ENCODE results near the gene GMDS. TPM values are rescaled to one million over a fixed set of nuclear protein-coding genes. Genes with fewer than 3 reads are reported as not detected.

GMDS gene
- total and polyA plus RNA-seq, 9 donors, result 6.6 to 20.6 (median 11.0) TPM

DNA sequence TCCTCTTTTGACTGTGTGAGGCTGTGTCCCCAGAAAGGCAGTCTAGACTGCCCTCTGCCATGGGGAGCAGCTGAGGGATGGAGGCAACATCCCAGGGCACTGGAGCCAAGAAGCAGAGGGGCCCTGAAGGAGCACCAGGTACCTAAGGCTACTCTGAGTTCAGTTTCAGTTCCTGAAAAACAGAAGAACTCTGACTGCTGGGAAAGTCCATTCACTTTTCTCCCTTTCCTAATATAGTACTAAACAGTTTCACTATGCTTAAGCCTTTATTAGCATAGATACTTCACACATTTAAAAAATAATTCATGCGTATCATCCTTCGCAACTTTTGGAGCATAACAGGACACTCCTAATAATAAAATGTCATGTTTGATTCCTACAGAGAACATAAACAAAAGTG lies 505.7 kb downstream of the GMDS start:
- H3K4me3 ChIP-seq, result no peak overlapping the region
- DNase-seq, result no peak
- no peak for TF ChIP-seq EP300 (IDR thresholded peaks at IDR 0.05)
- TF ChIP-seq, protein P1, sequence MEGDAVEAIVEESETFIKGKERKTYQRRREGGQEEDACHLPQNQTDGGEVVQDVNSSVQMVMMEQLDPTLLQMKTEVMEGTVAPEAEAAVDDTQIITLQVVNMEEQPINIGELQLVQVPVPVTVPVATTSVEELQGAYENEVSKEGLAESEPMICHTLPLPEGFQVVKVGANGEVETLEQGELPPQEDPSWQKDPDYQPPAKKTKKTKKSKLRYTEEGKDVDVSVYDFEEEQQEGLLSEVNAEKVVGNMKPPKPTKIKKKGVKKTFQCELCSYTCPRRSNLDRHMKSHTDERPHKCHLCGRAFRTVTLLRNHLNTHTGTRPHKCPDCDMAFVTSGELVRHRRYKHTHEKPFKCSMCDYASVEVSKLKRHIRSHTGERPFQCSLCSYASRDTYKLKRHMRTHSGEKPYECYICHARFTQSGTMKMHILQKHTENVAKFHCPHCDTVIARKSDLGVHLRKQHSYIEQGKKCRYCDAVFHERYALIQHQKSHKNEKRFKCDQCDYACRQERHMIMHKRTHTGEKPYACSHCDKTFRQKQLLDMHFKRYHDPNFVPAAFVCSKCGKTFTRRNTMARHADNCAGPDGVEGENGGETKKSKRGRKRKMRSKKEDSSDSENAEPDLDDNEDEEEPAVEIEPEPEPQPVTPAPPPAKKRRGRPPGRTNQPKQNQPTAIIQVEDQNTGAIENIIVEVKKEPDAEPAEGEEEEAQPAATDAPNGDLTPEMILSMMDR (IDR thresholded peaks at IDR 0.05), result no peak
- no peak for TF ChIP-seq POLR2A (IDR thresholded peaks at IDR 0.05)

DNA sequence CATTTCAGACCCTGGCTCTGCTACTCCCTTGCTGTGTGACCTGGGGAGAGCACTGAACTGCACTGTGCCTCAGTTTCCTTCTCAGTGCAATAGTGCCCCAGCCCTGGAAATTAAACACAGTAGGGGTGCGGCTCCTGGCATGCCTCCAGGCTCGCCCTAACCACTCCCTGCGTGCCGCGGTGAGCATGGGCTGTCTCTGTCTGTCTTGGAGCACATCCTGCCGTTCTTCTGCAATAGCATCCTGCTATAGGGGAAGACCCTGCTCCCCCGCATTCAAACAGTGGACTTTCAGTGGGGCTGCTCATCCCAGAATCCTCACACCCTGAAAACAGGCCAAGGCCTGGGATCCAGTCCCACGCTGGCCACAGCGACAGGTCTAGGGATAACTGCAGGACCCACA lies 506.2 kb downstream of the GMDS start:
- H3K4me3 ChIP-seq, result no peak overlapping the region
- no peaks in the 10 kb centered on the region for H3K27me3 ChIP-seq
- no peak overlapping the region for H3K27ac ChIP-seq
- intact Hi-C loops (cut with DNase I), result no loop called here
- no peak for DNase-seq
- H3K9me3 ChIP-seq, result no peaks in the 10 kb centered on the region
- H3K36me3 ChIP-seq, result no peaks in the 10 kb centered on the region
- WGBS, 3 donors, result 88 to 96% (median 93%) methylated on average over 9 of the region's 9 CpGs
- TF ChIP-seq EP300 (IDR thresholded peaks at IDR 0.05) (no peak), POLR2A (IDR thresholded peaks at IDR 0.05) (no peak)
- TF ChIP-seq, protein P1 (IDR thresholded peaks at IDR 0.05), result no peak
- H3K4me1 ChIP-seq (ENCODE audit: insufficient read depth), result no peaks in the 10 kb centered on the region

More for the DNA sequence above, 505.7 kb downstream of the GMDS start:
- no peaks in the 10 kb centered on the region for H3K4me1 ChIP-seq (ENCODE audit: insufficient read depth)
- no peaks in the 10 kb centered on the region for H3K27me3 ChIP-seq
- H3K36me3 ChIP-seq, result no peaks in the 10 kb centered on the region
- intact Hi-C loops (cut with DNase I), result no loop called here
- H3K27ac ChIP-seq, result no peak overlapping the region
- 96 to 97% (median 97%) methylated on average over 2 of the region's 2 CpGs for WGBS, 3 donors
- H3K9me3 ChIP-seq, result no peaks in the 10 kb centered on the region

DNA sequence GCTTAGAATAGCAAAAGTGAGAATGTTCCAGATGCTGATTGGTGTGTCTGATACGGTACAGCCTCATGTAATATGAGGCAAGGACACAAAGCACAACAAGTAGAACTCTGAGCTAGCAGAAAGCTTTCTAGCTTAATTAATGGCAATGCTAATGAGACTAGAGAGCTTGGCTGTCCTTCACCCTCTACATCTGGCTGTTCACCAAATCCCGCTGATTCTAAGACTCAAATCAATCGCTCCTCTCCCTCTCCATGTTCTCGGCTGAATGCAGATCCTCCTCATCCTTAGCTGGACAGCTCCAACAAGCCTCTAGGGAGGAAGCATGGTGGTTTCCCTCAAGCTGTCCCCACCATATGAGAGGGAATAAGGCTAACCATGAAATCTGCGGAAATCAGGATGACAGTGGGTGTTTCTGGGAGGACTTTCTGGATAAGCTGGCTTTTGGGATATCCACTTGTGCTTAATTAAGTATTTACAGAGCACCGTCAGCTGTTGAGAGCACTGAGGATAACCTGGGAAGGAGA lies 506.8 kb downstream of the GMDS start:
- TF ChIP-seq EP300 (IDR thresholded peaks at IDR 0.05) (no peak), POLR2A (IDR thresholded peaks at IDR 0.05) (no peak)
- TF ChIP-seq, protein P1 (IDR thresholded peaks at IDR 0.05), result no peak
- intact Hi-C loops (cut with DNase I), result no loop called here
- H3K4me3 ChIP-seq, result no peak overlapping the region
- no peak for DNase-seq
- no peaks in the 10 kb centered on the region for H3K36me3 ChIP-seq
- no peak overlapping the region for H3K27ac ChIP-seq
- no peaks in the 10 kb centered on the region for H3K27me3 ChIP-seq
- H3K4me1 ChIP-seq (ENCODE audit: insufficient read depth), result no peaks in the 10 kb centered on the region
- WGBS, 3 donors, result 69 to 73% (median 70%) methylated on average over 6 of the region's 6 CpGs
- H3K9me3 ChIP-seq, result no peaks in the 10 kb centered on the region

DNA sequence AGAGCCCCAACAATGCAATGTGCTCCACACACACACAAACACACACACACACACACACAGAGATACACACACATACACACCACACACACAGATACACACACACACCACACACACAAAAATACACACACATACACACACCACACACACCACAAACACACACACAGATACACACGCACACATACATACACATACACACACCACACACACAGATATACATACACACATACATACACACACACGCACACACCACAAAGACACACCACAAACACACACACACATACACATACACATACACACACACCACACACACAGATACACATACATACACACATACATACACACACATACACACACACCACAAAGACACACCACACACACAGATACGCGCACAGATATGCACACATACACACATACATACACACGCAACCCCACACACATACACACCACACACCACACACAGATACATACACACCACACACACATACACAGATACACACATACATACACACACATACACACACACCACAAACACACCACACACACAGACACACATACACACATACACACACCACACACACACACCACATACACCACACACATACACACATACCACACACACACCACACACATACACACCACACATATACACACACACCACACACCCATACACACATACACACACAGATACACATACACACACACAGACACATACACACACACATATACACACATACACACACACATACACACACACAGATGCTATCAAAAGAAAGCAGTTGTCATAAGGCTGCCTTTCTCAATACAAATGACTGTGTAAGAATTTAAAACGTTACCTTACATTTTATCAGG lies 507.7 kb downstream of the GMDS start:
- no peaks in the 10 kb centered on the region for H3K36me3 ChIP-seq
- 82 to 90% (median 87%) methylated on average over 6 of the region's 6 CpGs for whole genome bisulfite sequencing, 3 donors
- no peak overlapping the region for H3K27ac ChIP-seq
- no peaks in the 10 kb centered on the region for H3K27me3 ChIP-seq
- intact Hi-C loops (cut with DNase I), result no loop called here
- no peaks in the 10 kb centered on the region for H3K4me1 ChIP-seq (ENCODE audit: insufficient read depth)
- no peak for DNase-seq
- TF ChIP-seq EP300 (IDR thresholded peaks at IDR 0.05), result no peak
- no peak for TF ChIP-seq POLR2A (IDR thresholded peaks at IDR 0.05)
- TF ChIP-seq, protein P1 (IDR thresholded peaks at IDR 0.05), result no peak
- no peaks in the 10 kb centered on the region for H3K9me3 ChIP-seq
- no peak overlapping the region for H3K4me3 ChIP-seq

Data from ovary (tissue), 9 donors.